Measurements from ENCODE around the gene CYB561D1. TPM values are rescaled to one million over a fixed set of nuclear protein-coding genes. Genes with fewer than 3 reads are reported as not detected.

CYB561D1 gene
- total and polyA plus RNA-seq, 4 experiments from 2014 or later = 13.6 to 41.6 (median 28.9) TPM

- POLR2A ChIA-PET (ENCODE audit: partially characterized antibody) = interaction anchor here (1.1 to 23.6 kb wide), 6 partner anchors 8 to 42 kb away, joined by 3 to 438 read pairs (median 108); partner anchors contain the start of genes AMIGO1, ATXN7L2 and GPR61
- H3K36me3 Mint-ChIP-seq = peaks cover 15 to 54% of the 10 kb centered on the region in 2 donors
- no peaks in the 10 kb centered on the region for H3K27me3 Mint-ChIP-seq
- peak overlapping the region; percentile 20 for H3K27ac ChIP-seq (ENCODE audit: low read depth, low read length)
- no peaks in the 10 kb centered on the region for H3K9me3 ChIP-seq (ENCODE audit: control insufficient read depth in 1 of 2, low read length in 2 of 2)
- H3K4me3 ChIP-seq (ENCODE audit: low read length in 2 of 2) = no peak overlapping the region
- CTCF ChIA-PET (ENCODE audit: partially characterized antibody) = interaction anchor here (1.0 to 37.2 kb wide), 8 partner anchors 5 to 470 kb away, joined by 3 to 1669 read pairs (median 5); partner anchors contain the start of genes AMIGO1, ATXN7L2, CYB561D1 and GPR61
- no peaks in the 10 kb centered on the region for H3K9me3 Mint-ChIP-seq
- intact Hi-C loops (cut with micrococcal nuclease) = loop anchor here (1.0 kb wide), 1 partner anchor 34 kb away; no protein-coding TSS in a partner anchor
- DNase-seq = no peak
- H3K27me3 ChIP-seq (ENCODE audit: insufficient read depth, low read length) = no peaks in the 10 kb centered on the region
- peaks cover 94% of the 10 kb centered on the region for H3K4me1 ChIP-seq (ENCODE audit: insufficient read depth, low read length)
- peaks cover 17% of the 10 kb centered on the region for H3K36me3 ChIP-seq (ENCODE audit: insufficient read depth, low read length)
- peak overlapping the region; percentile 21 to 71 (median 54) for H3K4me3 Mint-ChIP-seq
- peak overlapping the region; percentile 29 to 93 (median 69) for H3K27ac Mint-ChIP-seq
- peaks cover 60 to 97% (median 80%) of the 10 kb centered on the region in 4 donors for H3K4me1 Mint-ChIP-seq
Measured at GRCh38 chr1:109498161-109498801, 4.4 kb downstream of the CYB561D1 start.

GRCh38 chr1:109499081-109499480, 5.2 kb downstream of the CYB561D1 start:
- ChIA-PET CTCF (ENCODE audit: partially characterized antibody) (interaction anchor here (0.5 to 37.2 kb wide), 9 partner anchors 6 to 281 kb away, joined by 3 to 1669 read pairs (median 5); partner anchors contain the start of genes AMIGO1, ATXN7L2, CYB561D1 and GPR61), POLR2A (ENCODE audit: partially characterized antibody) (interaction anchor here (0.6 to 23.6 kb wide), 6 partner anchors 9 to 101 kb away, joined by 3 to 438 read pairs (median 108); partner anchors contain the start of genes AMIGO1, ATXN7L2, GNAI3 and SORT1)
- peaks cover 17% of the 10 kb centered on the region for H3K36me3 ChIP-seq (ENCODE audit: insufficient read depth, low read length)
- H3K27me3 ChIP-seq (ENCODE audit: insufficient read depth, low read length) = no peaks in the 10 kb centered on the region
- H3K4me3 ChIP-seq (ENCODE audit: low read length in 2 of 2) = no peak overlapping the region
- H3K4me3 Mint-ChIP-seq = peak overlapping the region in 4 of 8 donors; percentile 27 to 62 (median 42)
- peaks cover 63 to 97% (median 83%) of the 10 kb centered on the region in 4 donors for H3K4me1 Mint-ChIP-seq
- H3K9me3 Mint-ChIP-seq = no peaks in the 10 kb centered on the region
- H3K27me3 Mint-ChIP-seq = no peaks in the 10 kb centered on the region
- peak overlapping the region; percentile 20 for H3K27ac ChIP-seq (ENCODE audit: low read depth, low read length)
- peaks cover 15 to 53% of the 10 kb centered on the region in 2 donors for H3K36me3 Mint-ChIP-seq
- peak overlapping the region; percentile 70 to 97 (median 91) for H3K27ac Mint-ChIP-seq
- no peak for DNase-seq
- intact Hi-C loops (cut with micrococcal nuclease) = no loop called here
- H3K4me1 ChIP-seq (ENCODE audit: insufficient read depth, low read length) = peaks cover 94% of the 10 kb centered on the region
- H3K9me3 ChIP-seq (ENCODE audit: control insufficient read depth in 1 of 2, low read length in 2 of 2) = no peaks in the 10 kb centered on the region

GRCh38 chr1:109499661-109500536, 6.0 kb downstream of the CYB561D1 start:
- Mint-ChIP-seq H3K27me3 (no peaks in the 10 kb centered on the region), H3K9me3 (no peaks in the 10 kb centered on the region), H3K36me3 (peaks cover 15 to 51% of the 10 kb centered on the region in 2 donors), H3K4me1 (peaks cover 68 to 97% (median 86%) of the 10 kb centered on the region in 4 donors), H3K27ac (peak overlapping the region; percentile 70 to 97 (median 92)), H3K4me3 (peak overlapping the region; percentile 52 to 75 (median 62))
- intact Hi-C loops (cut with micrococcal nuclease) = no loop called here
- peaks cover 17% of the 10 kb centered on the region for H3K36me3 ChIP-seq (ENCODE audit: insufficient read depth, low read length)
- no peaks in the 10 kb centered on the region for H3K27me3 ChIP-seq (ENCODE audit: insufficient read depth, low read length)
- ChIA-PET POLR2A (ENCODE audit: partially characterized antibody) (interaction anchor here (0.6 to 23.6 kb wide), 6 partner anchors 10 to 100 kb away, joined by 3 to 438 read pairs (median 108); partner anchors contain the start of genes AMIGO1, ATXN7L2 and GNAI3), CTCF (ENCODE audit: partially characterized antibody) (interaction anchor here (0.5 to 37.2 kb wide), 7 partner anchors 6 to 282 kb away, joined by 3 to 1669 read pairs (median 6); partner anchors contain the start of genes AMIGO1, ATXN7L2, CYB561D1 and GPR61)
- H3K27ac ChIP-seq (ENCODE audit: low read depth, low read length) = peak overlapping the region; percentile 86
- no peaks in the 10 kb centered on the region for H3K9me3 ChIP-seq (ENCODE audit: control insufficient read depth in 1 of 2, low read length in 2 of 2)
- peaks cover 98% of the 10 kb centered on the region for H3K4me1 ChIP-seq (ENCODE audit: insufficient read depth, low read length)
- no peak overlapping the region for H3K4me3 ChIP-seq (ENCODE audit: low read length in 2 of 2)
- peak; percentile 58 to 69 (median 61) for DNase-seq

- CTCF ChIA-PET (ENCODE audit: partially characterized antibody) = interaction anchor here (23.1 to 37.2 kb wide), 3 partner anchors 8 to 31 kb away, joined by 594 to 1669 read pairs (median 594); partner anchors contain the start of genes AMIGO1, ATXN7L2, CYB561D1 and GPR61
- no peak for DNase-seq
- Mint-ChIP-seq H3K9me3 (no peaks in the 10 kb centered on the region), H3K27ac (peak overlapping the region; percentile 67 to 97 (median 94)), H3K36me3 (peaks cover 12 to 46% of the 10 kb centered on the region in 2 donors), H3K4me1 (peaks cover 69 to 97% (median 87%) of the 10 kb centered on the region in 4 donors), H3K4me3 (peak overlapping the region in 6 of 8 donors; percentile 58 to 94 (median 80)), H3K27me3 (no peaks in the 10 kb centered on the region)
- H3K9me3 ChIP-seq (ENCODE audit: control insufficient read depth in 1 of 2, low read length in 2 of 2) = no peaks in the 10 kb centered on the region
- H3K36me3 ChIP-seq (ENCODE audit: insufficient read depth, low read length) = peaks cover 16% of the 10 kb centered on the region
- peaks cover 98% of the 10 kb centered on the region for H3K4me1 ChIP-seq (ENCODE audit: insufficient read depth, low read length)
- intact Hi-C loops (cut with micrococcal nuclease) = no loop called here
- H3K27me3 ChIP-seq (ENCODE audit: insufficient read depth, low read length) = no peaks in the 10 kb centered on the region
- POLR2A ChIA-PET (ENCODE audit: partially characterized antibody) = interaction anchor here (0.7 to 23.6 kb wide), 5 partner anchors 9 to 57 kb away, joined by 3 to 438 read pairs (median 206); partner anchors contain the start of genes AMIGO1 and ATXN7L2
- H3K27ac ChIP-seq (ENCODE audit: low read depth, low read length) = peak overlapping the region; percentile 86
- H3K4me3 ChIP-seq (ENCODE audit: low read length in 2 of 2) = peak overlapping the region in 1 of 2 donors; percentile 49
Measured at GRCh38 chr1:109500941-109501381, 7.1 kb downstream of the CYB561D1 start.

GRCh38 chr1:109501644-109502363, 7.9 kb downstream of the CYB561D1 start:
- no peaks in the 10 kb centered on the region for H3K9me3 ChIP-seq (ENCODE audit: control insufficient read depth in 1 of 2, low read length in 2 of 2)
- POLR2A ChIA-PET (ENCODE audit: partially characterized antibody) = interaction anchor here (0.7 to 23.6 kb wide), 10 partner anchors 5 to 300 kb away, joined by 3 to 438 read pairs (median 14); partner anchors contain the start of genes AMIGO1, ATXN7L2, CYB561D1 and GNAI3
- H3K27ac ChIP-seq (ENCODE audit: low read depth, low read length) = peak overlapping the region; percentile 86
- Mint-ChIP-seq H3K4me3 (peak overlapping the region; percentile 72 to 94 (median 86)), H3K27me3 (no peaks in the 10 kb centered on the region), H3K27ac (peak overlapping the region; percentile 93 to 99 (median 97)), H3K4me1 (peaks cover 66 to 97% (median 87%) of the 10 kb centered on the region in 4 donors), H3K9me3 (no peaks in the 10 kb centered on the region), H3K36me3 (peaks cover 11 to 38% of the 10 kb centered on the region in 2 donors)
- no peaks in the 10 kb centered on the region for H3K27me3 ChIP-seq (ENCODE audit: insufficient read depth, low read length)
- peak overlapping the region; percentile 18 to 49 for H3K4me3 ChIP-seq (ENCODE audit: low read length in 2 of 2)
- peaks cover 8% of the 10 kb centered on the region for H3K36me3 ChIP-seq (ENCODE audit: insufficient read depth, low read length)
- no peak for DNase-seq
- peaks cover 98% of the 10 kb centered on the region for H3K4me1 ChIP-seq (ENCODE audit: insufficient read depth, low read length)
- intact Hi-C loops (cut with micrococcal nuclease) = loop anchor here (1.0 kb wide), 2 partner anchors 8 kb away; partner anchors contain the start of gene CYB561D1
- CTCF ChIA-PET (ENCODE audit: partially characterized antibody) = interaction anchor here (23.1 to 37.2 kb wide), 3 partner anchors 7 to 30 kb away, joined by 594 to 1669 read pairs (median 594); partner anchors contain the start of genes AMIGO1, ATXN7L2, CYB561D1 and GPR61
